Kidney epithelial cell (primary cell): ENCODE data around the gene RBM4B. TPM values are rescaled to one million over a fixed set of nuclear protein-coding genes. Genes with fewer than 3 reads are reported as not detected.

Experiments used
- DNase-seq: peaks from one replicate; pipeline ENCODE4 v3.0.0-alpha.2; 2010; ENCODE audit warnings: low read depth
- H3K27me3 ChIP-seq: 2 replicates; pipeline ENCODE4 v1.6.0; 2011; ENCODE audit warnings: low read length; ENCODE audit not compliant: control insufficient read depth, insufficient read depth
- H3K36me3 ChIP-seq: 2 replicates; pipeline ENCODE4 v1.5.1; 2011; ENCODE audit warnings: low read length; ENCODE audit not compliant: control insufficient read depth, insufficient read depth
- H3K4me3 ChIP-seq: 2 replicates; pipeline ENCODE4 v1.5.1; 2011; ENCODE audit warnings: low read depth, mild to moderate bottlenecking, control low read depth, low read length
- CTCF ChIP-seq: IDR thresholded peaks from 2 replicates; pipeline ENCODE4 v1.5.1; 2011; ENCODE audit warnings: mild to moderate bottlenecking, moderate library complexity, low read length, control low read depth, inconsistent platforms; ENCODE audit not compliant: insufficient read depth, poor library complexity, severe bottlenecking
- total RNA-seq: library from RNA; depleted of rRNA; stranded (reverse); fragments of >200 nt; gene quantifications from 2 replicates; pipeline ENCODE4 v1.2.3, GENCODE V29; 2015

The RBM4B gene
- total RNA-seq, 1 donor from 2014 or later: 17.4 TPM

- Histone ChIP-seq H3K27me3 (no peaks in the 10 kb centered on the region), H3K4me3 (no peak overlapping the region), H3K36me3 (peaks cover 3% of the 10 kb centered on the region)
- DNase-seq: no peak
- TF ChIP-seq CTCF: no peak
These were observed 13.8 kb upstream of the RBM4B start for GRCh38 chr11:66691311-66691980.

GRCh38 chr11:66689661-66690590 is 12.2 kb upstream of the RBM4B start:
- no peak overlapping the region for H3K4me3 ChIP-seq
- no peaks in the 10 kb centered on the region for H3K27me3 ChIP-seq
- DNase-seq: no peak
- peaks cover 3% of the 10 kb centered on the region for H3K36me3 ChIP-seq
- TF ChIP-seq CTCF: no peak

GRCh38 chr11:66688561-66689534 is 11.2 kb upstream of the RBM4B start:
- DNase-seq: no peak
- TF ChIP-seq CTCF: no peak
- H3K4me3 ChIP-seq: no peak overlapping the region
- no peaks in the 10 kb centered on the region for H3K27me3 ChIP-seq
- H3K36me3 ChIP-seq: peaks cover 3% of the 10 kb centered on the region

- Histone ChIP-seq H3K36me3 (peaks cover 3% of the 10 kb centered on the region), H3K27me3 (no peaks in the 10 kb centered on the region), H3K4me3 (no peak overlapping the region)
- no peak for TF ChIP-seq CTCF
- no peak for DNase-seq
These were observed 10.2 kb upstream of the RBM4B start for GRCh38 chr11:66687831-66688281.
